Measurements from ENCODE around the gene BRINP3.

BRINP3 gene

GRCh38 chr1:190102757-190103326 lies 374.8 kb downstream of the BRINP3 start:
- DNase-seq: no peak

- no peak for DNase-seq
Measured at GRCh38 chr1:190101756-190102155, 375.9 kb downstream of the BRINP3 start.

- DNase-seq: no peak
Measured at GRCh38 chr1:190098756-190099155, 378.9 kb downstream of the BRINP3 start.

- no peak for DNase-seq
Measured at GRCh38 chr1:190098107-190098506, 379.6 kb downstream of the BRINP3 start.

- no peak for DNase-seq
Measured at GRCh38 chr1:190095596-190095995, 382.1 kb downstream of the BRINP3 start.

- DNase-seq: no peak
Measured at GRCh38 chr1:190084552-190084951, 393.1 kb downstream of the BRINP3 start.

GRCh38 chr1:190068304-190068703 lies 409.4 kb downstream of the BRINP3 start:
- DNase-seq: no peak

- DNase-seq: no peak
Measured at GRCh38 chr1:190067592-190067991, 410.1 kb downstream of the BRINP3 start.

GRCh38 chr1:190066011-190066410 lies 411.7 kb downstream of the BRINP3 start:
- DNase-seq: no peak

GRCh38 chr1:190049314-190049713 lies 428.4 kb downstream of the BRINP3 start:
- no peak for DNase-seq
